ENCODE measurements around the gene DDX5.

DNA sequence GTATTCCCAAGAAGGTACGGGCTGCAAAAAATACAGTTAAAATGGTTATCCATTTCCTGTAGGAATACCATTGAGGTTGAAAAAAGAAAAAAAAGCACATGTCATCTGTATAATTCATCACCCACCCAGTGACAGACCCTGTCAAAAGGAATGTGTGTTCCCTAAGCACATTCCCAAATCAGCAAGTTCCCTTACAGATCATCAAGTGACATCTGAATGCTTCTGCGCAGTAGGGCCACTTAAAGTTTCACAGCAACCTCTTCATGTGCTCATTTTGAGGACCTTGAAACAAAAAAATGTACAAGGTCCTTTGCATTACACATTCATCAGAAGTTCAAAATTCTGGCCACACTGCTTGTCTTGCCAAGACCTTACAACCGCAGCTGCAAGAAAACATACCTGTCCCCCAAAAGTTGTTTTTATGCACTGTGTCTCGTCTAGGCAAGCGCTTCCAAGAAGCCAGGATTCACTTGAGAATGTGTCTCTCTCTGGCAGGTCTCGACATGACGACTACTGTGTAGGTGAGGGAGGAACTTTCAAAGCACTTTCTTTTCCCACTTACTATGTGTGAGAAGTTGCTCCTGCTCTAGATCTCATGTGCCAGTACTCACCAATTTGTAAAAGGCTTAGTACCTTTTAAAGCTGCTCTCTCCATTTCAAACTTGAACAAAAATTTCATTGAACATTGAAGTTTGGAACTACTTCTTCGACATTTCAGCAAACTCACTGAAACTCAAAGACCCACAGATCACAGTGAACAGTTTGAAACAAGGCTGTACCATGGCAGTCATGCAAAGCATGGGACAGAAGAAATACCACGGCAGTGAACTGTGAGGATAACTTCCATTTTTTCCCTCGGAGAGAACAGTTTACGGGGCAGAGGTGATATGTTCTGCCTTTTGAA is 5.0 kb downstream of the DDX5 start:
- TF ChIP-seq, protein P1, sequence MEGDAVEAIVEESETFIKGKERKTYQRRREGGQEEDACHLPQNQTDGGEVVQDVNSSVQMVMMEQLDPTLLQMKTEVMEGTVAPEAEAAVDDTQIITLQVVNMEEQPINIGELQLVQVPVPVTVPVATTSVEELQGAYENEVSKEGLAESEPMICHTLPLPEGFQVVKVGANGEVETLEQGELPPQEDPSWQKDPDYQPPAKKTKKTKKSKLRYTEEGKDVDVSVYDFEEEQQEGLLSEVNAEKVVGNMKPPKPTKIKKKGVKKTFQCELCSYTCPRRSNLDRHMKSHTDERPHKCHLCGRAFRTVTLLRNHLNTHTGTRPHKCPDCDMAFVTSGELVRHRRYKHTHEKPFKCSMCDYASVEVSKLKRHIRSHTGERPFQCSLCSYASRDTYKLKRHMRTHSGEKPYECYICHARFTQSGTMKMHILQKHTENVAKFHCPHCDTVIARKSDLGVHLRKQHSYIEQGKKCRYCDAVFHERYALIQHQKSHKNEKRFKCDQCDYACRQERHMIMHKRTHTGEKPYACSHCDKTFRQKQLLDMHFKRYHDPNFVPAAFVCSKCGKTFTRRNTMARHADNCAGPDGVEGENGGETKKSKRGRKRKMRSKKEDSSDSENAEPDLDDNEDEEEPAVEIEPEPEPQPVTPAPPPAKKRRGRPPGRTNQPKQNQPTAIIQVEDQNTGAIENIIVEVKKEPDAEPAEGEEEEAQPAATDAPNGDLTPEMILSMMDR (conservative IDR thresholded peaks at IDR 0.05): no peak
- no peak for TF ChIP-seq EZH2 (IDR thresholded peaks at IDR 0.05; ENCODE audit: low read depth)

Data from PC-9 (cell line).